Measurements from ENCODE around the gene VN1R5.

The VN1R5 gene

GRCh38 chr1:247300491-247301175, 44.8 kb downstream of the VN1R5 start:
- DNase-seq (ENCODE audit: low read depth in 2 of 2): no peak

GRCh38 chr1:247301176-247301540, 45.3 kb downstream of the VN1R5 start:
- no peak for DNase-seq (ENCODE audit: low read depth in 2 of 2)

GRCh38 chr1:247303216-247303615, 47.3 kb downstream of the VN1R5 start:
- no peak for DNase-seq (ENCODE audit: low read depth in 2 of 2)

GRCh38 chr1:247304031-247304430, 48.2 kb downstream of the VN1R5 start:
- no peak for DNase-seq (ENCODE audit: low read depth in 2 of 2)

Data from activated CD8-positive, alpha-beta memory T cell treated with anti-CD3 and anti-CD28 coated beads for 4 hours (primary cell).